Measurements from ENCODE around the gene ANKS3.
A peak's percentile ranks its signal among the peaks of the same experiment; 100 is the strongest.

ANKS3 gene

GRCh38 chr16:4679850-4680636, 54.0 kb downstream of the ANKS3 start:
- TF ChIP-seq, protein P1, sequence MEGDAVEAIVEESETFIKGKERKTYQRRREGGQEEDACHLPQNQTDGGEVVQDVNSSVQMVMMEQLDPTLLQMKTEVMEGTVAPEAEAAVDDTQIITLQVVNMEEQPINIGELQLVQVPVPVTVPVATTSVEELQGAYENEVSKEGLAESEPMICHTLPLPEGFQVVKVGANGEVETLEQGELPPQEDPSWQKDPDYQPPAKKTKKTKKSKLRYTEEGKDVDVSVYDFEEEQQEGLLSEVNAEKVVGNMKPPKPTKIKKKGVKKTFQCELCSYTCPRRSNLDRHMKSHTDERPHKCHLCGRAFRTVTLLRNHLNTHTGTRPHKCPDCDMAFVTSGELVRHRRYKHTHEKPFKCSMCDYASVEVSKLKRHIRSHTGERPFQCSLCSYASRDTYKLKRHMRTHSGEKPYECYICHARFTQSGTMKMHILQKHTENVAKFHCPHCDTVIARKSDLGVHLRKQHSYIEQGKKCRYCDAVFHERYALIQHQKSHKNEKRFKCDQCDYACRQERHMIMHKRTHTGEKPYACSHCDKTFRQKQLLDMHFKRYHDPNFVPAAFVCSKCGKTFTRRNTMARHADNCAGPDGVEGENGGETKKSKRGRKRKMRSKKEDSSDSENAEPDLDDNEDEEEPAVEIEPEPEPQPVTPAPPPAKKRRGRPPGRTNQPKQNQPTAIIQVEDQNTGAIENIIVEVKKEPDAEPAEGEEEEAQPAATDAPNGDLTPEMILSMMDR (IDR thresholded peaks at IDR 0.05): no peak
- H3K9me3 ChIP-seq (ENCODE audit: control insufficient read depth, low read length): no peaks in the 10 kb centered on the region
- peak overlapping the region; percentile 15 for H3K27ac ChIP-seq
- H3K4me3 ChIP-seq (ENCODE audit: low read depth, low read length): no peak overlapping the region
- no peaks in the 10 kb centered on the region for H3K27me3 ChIP-seq (ENCODE audit: control insufficient read depth, insufficient read depth, low read length)
- H3K4me2 ChIP-seq (ENCODE audit: low read length): no peak overlapping the region
- H3K36me3 ChIP-seq (ENCODE audit: control insufficient read depth, insufficient read depth, low read length): no peaks in the 10 kb centered on the region
- H3K79me2 ChIP-seq: peaks cover 11% of the 10 kb centered on the region
- no peak overlapping the region for H3K9ac ChIP-seq
- H2AFZ ChIP-seq: no peak overlapping the region
- peaks cover 14% of the 10 kb centered on the region for H3K4me1 ChIP-seq

DNA sequence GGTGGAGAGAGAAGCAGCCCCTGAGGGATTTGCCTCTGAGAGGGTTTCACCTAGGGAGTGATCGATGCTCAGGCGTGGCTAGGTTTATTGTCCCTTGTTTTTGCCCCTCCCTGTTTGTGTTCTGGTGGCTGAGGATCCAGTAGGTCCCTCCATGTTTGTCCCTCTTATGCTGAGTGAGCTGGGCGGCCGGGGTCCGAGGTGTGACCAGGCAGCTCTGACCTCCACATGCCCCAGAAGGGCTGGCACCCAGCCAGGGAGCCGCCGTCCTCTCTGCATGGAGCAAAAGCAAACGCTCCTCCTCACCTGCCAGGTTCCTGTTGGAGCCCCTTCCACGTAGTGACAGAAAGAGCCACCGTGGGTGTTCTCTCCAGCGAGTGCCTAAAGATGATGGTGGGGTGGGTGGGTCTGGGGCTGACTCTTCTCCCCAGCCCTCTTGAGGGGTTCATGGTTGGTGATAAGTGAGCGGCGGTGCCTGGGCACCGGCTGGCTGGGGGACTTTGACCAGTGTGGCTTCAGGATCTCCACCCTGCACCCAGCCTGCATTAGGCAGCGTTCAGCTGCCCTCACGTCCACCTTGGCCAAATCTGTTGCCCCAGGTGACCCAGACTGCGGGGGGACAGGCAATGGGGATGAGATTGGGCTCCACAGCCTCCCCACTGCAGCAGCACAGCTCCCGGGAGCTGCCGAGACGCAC, 54.8 kb downstream of the ANKS3 start:
- no peak overlapping the region for H2AFZ ChIP-seq
- H3K79me2 ChIP-seq: peaks cover 6% of the 10 kb centered on the region
- H3K4me1 ChIP-seq: peaks cover 14% of the 10 kb centered on the region
- peak overlapping the region; percentile 15 for H3K27ac ChIP-seq
- no peak overlapping the region for H3K4me3 ChIP-seq (ENCODE audit: low read depth, low read length)
- TF ChIP-seq, protein P1 (IDR thresholded peaks at IDR 0.05): no peak
- H3K9ac ChIP-seq: no peak overlapping the region
- no peaks in the 10 kb centered on the region for H3K36me3 ChIP-seq (ENCODE audit: control insufficient read depth, insufficient read depth, low read length)
- no peaks in the 10 kb centered on the region for H3K9me3 ChIP-seq (ENCODE audit: control insufficient read depth, low read length)
- H3K4me2 ChIP-seq (ENCODE audit: low read length): no peak overlapping the region
- no peaks in the 10 kb centered on the region for H3K27me3 ChIP-seq (ENCODE audit: control insufficient read depth, insufficient read depth, low read length)

GRCh38 chr16:4678596-4678995, 55.5 kb downstream of the ANKS3 start:
- TF ChIP-seq, protein P1 (IDR thresholded peaks at IDR 0.05): no peak
- no peak overlapping the region for H3K27ac ChIP-seq
- no peaks in the 10 kb centered on the region for H3K9me3 ChIP-seq (ENCODE audit: control insufficient read depth, low read length)
- H3K27me3 ChIP-seq (ENCODE audit: control insufficient read depth, insufficient read depth, low read length): no peaks in the 10 kb centered on the region
- no peak overlapping the region for H3K9ac ChIP-seq
- H3K79me2 ChIP-seq: peaks cover 6% of the 10 kb centered on the region
- H3K4me1 ChIP-seq: peaks cover 9% of the 10 kb centered on the region
- H3K4me2 ChIP-seq (ENCODE audit: low read length): no peak overlapping the region
- H3K4me3 ChIP-seq (ENCODE audit: low read depth, low read length): no peak overlapping the region
- no peak overlapping the region for H2AFZ ChIP-seq
- no peaks in the 10 kb centered on the region for H3K36me3 ChIP-seq (ENCODE audit: control insufficient read depth, insufficient read depth, low read length)

- H3K4me1 ChIP-seq: peaks cover 3% of the 10 kb centered on the region
These were observed 56.1 kb downstream of the ANKS3 start for GRCh38 chr16:4677994-4678393.

More at GRCh38 chr16:4677994-4678393, 56.1 kb downstream of the ANKS3 start:
- Histone ChIP-seq H3K4me3 (ENCODE audit: low read depth, low read length) (no peak overlapping the region), H3K36me3 (ENCODE audit: control insufficient read depth, insufficient read depth, low read length) (no peaks in the 10 kb centered on the region), H3K9ac (no peak overlapping the region), H2AFZ (no peak overlapping the region), H3K27ac (no peak overlapping the region), H3K79me2 (peaks cover 6% of the 10 kb centered on the region), H3K27me3 (ENCODE audit: control insufficient read depth, insufficient read depth, low read length) (no peaks in the 10 kb centered on the region), H3K4me2 (ENCODE audit: low read length) (no peak overlapping the region), H3K9me3 (ENCODE audit: control insufficient read depth, low read length) (no peaks in the 10 kb centered on the region)
- TF ChIP-seq, protein P1 (IDR thresholded peaks at IDR 0.05): no peak

Data from parathyroid adenoma (tissue), 2 donors.